GM21360 (cell line): ENCODE data around the gene SCAMP3.
A peak's percentile ranks its signal among the peaks of the same experiment; 100 is the strongest.
"Not testable (repeated sequence)": the region's sequence is repeated elsewhere in the genome, so short reads cannot be mapped to it uniquely, and the experiment has no call there.

Experiments
- ATAC-seq: cut with Tn5 transposase; IDR thresholded peaks from one replicate; pipeline ENCODE4 v1.9.1; 2021; ENCODE audit warnings: mild to moderate bottlenecking, moderate library complexity; ENCODE audit not compliant: unreplicated experiment

The SCAMP3 gene

DNA sequence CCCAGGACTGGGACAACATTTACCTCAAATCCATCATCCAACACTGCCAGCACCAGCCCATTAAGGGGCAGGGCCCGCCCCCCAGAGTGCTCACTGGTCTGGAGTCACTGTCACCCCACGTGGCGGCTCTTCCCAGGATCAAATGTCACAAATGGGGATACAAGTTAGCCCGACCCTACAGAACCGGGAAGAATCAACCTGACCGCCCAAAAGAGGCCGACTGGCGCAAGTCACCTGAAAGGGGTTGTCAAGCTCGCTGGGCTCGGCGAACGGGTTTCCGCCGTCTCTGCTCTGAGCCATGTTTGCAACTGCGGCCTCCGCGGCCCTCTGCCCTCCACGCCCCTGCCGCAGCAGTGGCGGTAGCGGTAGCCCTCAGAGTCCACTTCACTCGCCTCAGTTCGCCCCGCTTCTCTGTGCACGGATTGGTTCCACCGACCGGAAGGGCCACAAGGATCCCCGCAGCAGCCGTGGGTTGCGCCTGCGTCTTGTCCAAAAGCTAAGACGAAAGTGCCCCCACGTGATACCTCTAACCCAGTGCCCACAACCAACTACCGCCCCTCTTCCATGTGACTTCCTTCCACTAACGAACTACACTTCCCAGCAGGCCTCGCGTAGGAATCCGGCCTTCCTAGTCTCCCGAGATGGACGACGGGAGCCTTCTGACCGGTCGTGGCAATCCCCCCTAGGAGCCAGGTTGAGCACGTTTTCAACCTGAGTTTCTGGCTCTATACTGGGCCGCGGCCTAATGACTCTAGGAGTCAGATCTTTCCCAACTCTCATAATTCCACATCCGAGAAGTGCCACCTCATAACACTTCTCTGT, at the start of gene SCAMP3:
TSS of gene SCAMP3 (minus strand) at position 509 of the 822 bp plus-strand sequence. CDS start at position 300, 209 bp downstream.
- peak; percentile 86 for ATAC-seq

DNA sequence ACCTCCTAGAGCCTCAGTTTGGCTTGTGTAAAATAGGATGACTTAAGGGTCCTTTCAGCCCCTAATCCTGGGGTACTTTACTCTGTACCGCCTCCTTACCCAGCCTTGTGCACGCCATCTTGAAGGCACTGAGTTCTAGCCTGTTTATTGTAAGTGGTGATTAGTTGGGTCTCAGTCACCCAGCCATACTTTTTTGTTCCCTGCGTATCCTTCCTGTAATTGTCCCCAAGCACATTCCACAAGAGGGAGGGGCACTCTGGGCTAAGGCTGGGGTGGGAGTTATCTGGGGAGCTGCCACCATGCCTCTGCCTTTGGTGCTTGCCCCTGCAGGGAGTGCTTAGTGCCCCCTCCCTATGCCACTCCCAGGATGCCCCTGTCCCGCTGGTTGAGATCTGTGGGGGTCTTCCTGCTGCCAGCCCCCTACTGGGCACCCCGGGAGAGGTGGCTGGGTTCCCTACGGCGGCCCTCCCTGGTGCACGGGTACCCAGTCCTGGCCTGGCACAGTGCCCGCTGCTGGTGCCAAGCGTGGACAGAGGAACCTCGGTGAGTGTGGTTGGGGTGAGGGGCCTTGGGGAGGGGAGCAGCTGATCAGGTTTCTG, 47.4 kb upstream of the SCAMP3 start:
- ATAC-seq = no peak

DNA sequence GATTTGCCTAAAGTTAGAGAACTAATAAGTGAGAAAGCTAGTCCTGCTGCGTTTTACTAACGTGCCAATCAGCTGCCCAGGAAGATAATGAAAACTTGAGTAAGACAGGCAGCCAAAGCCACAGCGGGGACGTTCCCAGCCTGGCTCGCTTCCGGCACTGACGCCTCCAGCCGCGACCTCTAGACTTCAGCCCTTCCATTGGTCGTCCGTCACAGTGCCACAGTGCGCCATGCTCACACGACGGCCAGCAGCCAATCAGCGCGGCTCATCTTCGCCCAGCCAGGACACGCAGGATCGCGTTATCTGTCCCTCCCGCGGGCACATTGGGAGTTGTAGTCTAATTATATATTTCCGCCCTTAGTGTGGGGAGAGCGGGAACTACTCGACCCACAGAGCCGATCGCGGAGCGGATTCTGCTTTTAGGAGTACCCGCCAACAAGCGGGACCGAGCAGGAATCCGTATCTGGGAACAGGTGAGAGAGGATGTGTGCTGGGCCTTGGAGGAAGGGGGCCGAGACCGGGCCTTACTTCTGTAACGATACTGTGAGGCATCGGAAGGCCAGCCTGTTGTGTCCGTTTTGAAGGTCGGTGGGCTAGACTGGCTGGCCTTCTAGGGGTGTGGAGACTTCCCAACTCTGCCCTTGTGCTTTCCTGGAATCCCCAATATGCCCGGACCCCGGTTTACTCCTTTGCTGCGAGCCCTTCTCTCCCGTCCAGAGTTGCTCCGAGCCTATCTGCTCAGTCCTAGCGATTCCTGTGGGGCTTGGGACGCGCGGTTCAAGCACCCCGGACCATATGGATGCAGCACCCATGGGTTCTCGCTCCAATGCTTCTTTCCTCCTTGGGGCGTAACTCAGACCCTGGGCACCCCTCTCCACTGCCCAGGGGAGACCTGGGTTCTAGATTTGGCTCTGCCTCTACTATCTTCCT, 46.6 kb upstream of the SCAMP3 start, which contains the start of gene FDPS:
TSS of gene FDPS (plus strand) at position 374 of the 930 bp plus-strand sequence. CDS start 924 bp downstream, outside the sequence.
- ATAC-seq = peak; percentile 94

DNA sequence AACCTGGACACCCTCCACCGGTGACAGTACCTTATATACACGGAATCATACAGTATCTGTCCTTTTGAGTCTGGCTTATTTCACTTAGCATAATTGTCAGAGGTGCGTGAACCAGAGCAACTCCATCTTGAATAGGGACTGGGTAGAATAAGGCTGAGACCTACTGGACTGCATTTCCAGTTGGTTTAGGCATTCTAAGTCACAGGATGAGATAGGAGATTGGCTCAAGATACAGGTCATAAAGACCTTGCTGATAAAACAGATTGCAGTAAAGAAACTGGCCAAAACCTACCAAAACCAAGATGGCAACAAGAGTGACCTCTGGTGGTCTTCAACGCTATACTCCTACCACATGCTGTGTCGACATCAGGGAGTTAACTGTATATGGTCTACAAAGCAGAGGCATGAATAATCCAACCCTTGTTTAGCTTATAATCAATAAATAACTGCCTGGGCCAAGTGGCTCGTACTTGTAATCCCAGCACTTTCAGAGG, 45.1 kb upstream of the SCAMP3 start:
- ATAC-seq = no peak

DNA sequence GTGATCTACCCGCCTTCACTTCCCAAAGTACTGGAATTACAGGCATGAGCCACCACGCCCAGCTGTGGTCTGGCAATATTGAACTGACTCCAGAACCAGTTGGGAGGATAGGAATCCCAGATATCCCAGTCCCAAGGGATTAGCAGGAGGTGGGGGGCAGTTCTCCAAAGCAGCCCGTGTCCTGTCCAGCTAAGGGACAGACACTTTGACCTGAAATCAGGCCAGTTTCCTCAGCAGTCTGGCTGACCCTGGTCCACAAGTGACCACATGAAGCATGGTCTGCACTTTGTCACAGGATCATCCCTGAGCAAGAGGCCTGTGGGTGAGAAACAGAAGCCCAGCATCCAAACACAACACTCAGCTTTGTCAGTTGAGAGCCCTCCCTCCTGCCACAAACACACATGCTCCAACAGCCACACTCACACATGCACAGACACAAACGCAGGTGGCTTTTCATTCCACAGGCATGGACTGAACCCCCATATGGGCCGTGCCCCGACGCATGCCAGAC, 43.8 kb upstream of the SCAMP3 start:
- no peak for ATAC-seq

DNA sequence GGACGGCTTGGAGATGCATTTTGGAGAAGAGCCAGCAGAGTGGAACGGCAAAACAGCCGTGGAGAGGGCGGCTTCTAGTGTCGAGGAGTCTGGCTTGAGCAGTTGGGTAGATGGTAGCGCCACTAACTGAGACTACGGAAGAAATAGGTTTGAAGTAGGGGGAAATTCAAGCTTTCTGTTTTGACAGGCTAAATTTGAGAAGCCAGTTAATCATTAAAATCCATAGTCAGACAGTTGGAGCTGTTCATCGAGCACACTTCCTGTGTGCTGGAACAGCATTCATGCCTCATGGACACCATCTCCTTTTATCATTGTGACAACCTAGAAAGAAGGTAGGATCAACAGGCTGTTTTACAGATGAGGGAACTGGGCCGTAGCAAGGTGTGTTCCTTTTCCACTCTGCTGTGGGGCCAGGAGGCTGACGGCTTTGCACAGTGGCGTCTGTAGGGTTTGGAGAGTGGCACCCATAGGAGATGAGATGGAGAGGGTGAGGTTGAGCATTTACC, 42.5 kb upstream of the SCAMP3 start:
- ATAC-seq = no peak

DNA sequence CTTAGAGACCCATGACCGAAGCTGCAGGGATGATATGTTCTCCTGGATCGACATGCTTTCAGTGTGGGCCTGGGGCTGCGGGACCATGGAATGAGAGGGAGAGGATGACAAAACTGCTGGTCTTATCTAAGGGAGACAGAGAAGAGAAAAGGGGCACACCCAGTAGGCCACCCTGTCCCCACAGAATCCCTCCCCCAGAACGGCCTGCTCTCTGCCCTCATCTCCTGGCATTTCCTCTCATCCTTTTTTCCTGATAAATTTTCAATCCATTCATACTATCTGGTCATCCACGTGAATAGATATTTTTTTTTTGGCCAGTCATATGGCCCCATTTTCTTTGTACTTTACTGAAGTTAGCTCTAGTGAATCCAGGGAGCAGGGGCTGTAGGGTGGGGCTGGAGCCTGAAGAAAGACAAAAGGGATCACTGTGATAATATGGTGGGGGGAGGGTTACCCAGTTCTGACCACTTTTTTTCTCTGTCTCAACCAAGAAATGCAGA, 39.2 kb upstream of the SCAMP3 start, which contains the start of gene PKLR:
TSS of gene PKLR (minus strand) at position 97 of the 500 bp plus-strand sequence. CDS start at position 54, 43 bp downstream.
- ATAC-seq = no peak

DNA sequence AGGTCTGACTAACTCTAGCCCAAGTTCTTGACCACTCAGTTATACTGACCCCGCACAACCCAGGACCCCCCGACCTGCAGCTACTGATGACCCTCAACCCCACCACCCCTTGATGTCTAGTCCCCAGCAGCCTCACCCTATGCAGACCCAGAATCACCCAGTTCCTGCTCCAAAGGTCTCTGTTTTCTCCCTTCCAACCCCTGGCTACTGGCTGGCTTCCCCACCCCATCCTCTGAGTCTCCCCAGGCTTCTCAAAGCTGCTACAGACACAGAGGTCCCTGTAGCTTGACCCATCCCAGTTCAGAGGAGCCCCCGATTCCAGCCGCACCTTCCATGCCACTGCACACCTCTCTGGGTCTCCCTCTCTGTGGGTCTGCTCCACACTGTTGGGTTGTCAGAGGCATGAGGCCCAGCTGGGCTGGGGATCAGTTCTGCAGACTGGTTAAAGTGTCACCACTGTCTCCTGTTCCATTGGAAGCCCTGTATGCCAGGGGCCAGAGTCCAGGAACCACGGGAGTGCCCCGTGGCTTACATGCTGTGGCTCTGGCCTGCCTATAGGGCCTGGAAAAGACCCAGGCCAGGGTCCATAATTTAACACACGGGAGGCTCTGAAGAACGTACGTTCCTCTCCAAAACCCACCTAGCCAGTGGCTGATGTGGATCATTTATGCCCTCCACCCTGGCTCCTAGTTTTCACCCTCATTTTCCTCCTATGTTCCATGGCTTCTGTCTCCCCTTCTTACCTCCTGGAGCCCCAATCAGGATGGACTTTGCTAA, 38.6 kb upstream of the SCAMP3 start:
- no peak for ATAC-seq

DNA sequence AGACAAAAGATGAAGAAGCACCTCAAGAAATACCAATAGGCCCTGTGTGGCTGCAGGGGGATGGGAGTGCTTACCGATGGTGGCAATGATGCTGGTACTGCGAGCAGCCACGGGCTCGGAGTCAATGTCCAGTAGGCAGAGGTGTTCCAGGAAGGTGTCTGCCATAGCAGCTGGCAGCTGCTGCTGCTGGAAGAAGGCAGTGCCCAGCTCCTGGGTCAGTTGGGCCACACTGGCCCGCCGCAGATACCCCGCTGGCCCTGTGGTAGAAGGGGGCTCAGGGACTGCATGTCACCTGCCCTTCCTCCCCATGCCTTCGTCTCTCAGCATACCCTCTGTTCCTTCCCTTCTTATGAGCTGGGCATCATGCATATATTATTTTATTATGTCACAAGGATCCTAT, 37.9 kb upstream of the SCAMP3 start:
- no peak for ATAC-seq

DNA sequence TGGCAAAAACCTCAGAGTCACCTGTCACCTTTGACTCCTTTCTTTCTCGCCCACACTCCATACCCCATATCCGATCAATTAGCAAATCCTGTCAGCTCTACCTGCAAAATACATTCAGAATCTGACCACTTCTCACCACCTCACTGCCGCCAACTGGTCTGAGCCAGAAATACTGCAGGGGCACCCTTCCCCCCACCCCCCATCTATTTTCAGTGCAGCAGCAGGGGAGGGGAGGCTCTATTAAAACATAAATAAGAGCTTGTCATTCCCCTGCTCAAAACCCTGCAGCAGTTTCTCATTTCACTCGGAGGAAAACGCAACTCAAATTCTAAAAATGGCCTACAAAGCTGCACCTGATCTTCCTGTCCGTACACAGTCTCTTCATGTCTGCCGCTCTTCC, 35.2 kb upstream of the SCAMP3 start:
- no peak for ATAC-seq

DNA sequence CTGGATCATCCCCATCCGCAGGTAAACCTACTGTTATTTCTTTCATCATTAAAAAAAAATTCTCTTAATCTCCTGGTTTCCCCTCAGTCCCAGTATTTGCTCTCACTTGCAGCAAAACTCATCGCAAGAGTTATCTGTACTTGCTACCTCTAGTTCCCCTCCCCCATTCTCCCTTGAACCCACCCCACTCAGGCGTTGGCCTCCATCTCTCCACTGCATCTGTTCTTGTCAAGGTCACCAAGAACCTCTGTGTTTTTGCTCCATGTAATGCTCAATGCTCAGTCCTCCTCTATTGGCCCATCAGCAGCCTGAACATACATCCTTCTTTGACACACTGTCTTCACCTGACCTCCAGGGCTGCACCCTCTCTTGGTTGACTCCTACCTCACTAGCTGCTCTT, 34.5 kb upstream of the SCAMP3 start:
- no peak for ATAC-seq

DNA sequence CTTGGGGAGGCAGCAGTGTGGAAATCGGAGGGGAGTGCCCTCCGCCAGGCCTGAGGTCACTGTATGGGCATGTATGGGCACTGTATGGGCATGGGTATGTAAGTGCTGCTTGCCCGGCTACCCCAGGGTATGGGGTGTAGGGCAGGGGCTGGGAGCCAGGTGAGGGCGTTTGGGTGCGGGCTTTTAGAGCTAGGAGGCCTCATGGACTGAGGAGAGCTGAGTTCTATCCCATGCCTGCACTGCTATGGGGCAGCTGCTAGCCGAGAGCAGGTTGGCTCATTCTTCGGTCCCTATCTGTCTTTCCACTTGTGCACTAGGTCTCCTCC, 33.7 kb upstream of the SCAMP3 start:
- no peak for ATAC-seq

DNA sequence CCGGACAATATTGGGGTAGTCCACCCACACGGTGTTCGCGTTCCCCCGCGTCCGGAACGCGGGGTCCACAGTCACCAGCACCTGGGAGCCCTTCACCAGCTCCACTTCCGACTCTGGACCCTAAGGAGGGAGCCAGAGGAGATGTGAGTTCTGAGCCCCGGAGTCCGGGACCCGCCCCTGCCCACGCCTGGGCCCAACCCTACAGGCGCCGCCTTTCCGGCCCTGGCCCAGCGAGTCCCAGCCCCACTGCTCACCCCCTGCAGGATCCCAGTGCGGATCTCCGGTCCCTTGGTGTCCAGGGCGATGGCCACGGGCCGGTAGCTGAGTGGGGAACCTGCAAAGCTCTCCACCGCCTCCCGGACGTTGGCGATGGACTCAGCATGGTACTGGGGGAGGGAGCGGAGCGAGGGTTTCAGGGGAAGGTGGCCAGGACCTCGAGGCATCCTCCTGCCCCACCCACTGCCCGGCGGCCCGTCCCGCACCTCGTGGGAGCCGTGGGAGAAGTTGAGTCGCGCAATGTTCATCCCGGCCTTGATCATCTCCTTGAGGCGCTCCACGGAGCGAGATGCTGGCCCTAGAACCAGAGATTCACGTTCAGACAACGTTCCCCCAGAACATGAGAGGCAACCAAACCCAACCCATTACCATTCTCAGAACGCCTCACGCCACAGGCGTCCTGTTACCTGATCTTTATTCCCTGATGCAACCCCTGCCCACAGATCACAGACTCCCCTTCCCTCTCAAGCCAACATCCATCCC, 33.2 kb upstream of the SCAMP3 start:
- ATAC-seq = no peak

DNA sequence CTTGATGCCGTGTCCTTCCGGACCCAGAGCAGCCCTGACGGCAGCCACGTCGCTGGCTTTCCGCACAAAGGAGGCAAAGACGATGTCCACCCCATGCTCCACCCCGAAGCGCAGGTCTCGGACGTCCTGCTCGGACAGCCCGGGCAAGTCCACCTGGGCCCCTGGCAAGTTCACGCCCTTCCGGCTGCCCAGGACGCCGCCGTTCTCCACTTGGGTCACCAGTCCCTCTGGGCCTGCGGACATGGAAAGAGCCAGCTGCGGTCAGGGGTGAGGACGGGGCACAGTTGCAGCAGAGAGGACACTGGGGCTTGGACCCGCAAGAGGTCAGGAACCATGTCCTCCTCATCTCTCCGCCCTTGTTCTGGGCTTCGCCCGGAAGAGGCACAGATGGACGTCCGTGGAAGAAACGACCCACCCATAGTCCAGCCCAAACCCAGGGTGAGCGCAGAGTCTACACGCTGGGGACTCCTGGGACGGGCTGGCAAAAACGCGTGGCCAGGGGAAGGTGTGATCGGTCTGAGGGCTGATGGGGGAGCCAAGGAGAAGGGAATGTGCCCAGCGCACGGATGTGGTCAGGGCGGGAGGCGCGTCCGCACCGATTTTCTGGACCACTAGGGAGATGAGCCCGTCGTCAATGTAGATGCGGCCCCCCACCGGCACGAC, 32.5 kb upstream of the SCAMP3 start:
- ATAC-seq = no peak

DNA sequence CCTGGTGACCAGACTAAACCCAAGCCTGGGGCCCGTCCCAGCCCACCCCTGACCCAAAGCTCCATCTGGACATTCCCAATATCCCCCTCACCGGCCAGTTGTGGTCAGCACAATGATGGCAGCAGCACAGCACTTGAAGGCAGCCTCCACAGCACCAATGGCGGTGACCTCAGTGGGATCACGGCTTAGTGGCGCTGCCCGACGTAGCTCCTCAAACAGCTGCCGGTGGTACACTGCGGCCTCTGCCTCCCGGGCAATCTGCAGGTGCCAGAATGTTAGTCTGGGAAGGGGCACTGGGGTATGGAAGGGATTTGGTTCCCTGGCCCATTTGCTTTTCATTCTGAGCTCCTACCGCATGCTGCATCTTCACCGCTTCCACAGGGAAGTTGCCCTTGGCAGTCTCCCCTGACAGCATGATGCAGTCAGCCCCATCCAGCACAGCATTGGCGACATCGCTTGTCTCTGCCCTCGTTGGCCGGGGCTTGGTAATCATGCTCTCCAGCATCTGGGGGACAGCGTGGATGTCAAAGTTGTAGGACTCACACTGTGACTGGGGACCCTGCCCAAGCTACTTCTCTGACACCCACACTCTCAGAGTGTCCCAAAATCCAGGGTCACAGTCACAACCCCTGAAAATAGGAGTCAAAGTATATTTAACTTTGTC, 31.1 kb upstream of the SCAMP3 start:
- no peak for ATAC-seq

DNA sequence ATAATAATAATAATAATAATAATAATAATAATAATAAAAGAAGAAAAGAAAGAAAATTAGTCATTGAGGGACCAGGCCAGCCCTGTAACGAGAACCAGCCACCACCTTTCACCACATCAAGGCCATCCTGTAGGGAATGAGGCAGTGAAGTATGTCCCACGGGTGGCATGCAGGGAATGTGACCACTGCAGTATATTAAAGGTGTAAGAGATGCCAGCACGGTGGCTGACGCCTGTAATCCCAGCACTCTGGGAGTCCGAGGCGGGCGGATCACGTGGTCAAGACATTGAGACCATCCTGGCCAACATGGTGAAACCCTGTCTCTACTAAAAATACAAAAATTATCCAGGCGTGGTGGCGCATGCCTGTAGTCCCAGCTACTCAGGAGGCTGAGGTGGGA, 28.8 kb upstream of the SCAMP3 start:
- not testable (repeated sequence) for ATAC-seq

DNA sequence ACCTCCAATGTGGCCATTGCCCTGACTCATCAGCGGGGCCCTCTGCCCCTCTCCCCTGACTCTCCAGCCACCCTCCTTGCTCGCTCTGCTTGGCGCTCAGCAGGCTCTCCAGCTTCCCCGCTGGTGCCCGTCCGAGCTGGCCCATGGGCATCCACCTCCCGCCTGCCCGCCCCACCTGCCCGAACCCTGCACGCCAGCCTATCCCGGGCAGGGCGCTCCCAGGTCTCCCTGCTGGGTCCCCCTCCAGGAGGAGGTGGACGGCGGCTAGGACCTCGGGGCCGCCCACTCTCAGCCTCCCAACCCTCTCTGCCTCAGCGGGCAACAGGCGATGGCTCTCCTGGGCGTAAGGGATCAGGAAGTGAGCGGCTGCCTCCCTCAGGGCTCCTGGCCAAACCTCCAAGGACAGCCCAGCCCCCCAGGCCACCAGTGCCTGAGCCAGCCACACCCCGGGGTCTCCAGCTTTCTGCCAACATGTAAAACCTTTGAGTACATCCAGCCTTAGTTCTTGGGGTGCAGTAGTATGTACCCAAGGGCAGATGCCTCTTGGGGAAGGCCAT, 25.9 kb upstream of the SCAMP3 start:
- no peak for ATAC-seq

DNA sequence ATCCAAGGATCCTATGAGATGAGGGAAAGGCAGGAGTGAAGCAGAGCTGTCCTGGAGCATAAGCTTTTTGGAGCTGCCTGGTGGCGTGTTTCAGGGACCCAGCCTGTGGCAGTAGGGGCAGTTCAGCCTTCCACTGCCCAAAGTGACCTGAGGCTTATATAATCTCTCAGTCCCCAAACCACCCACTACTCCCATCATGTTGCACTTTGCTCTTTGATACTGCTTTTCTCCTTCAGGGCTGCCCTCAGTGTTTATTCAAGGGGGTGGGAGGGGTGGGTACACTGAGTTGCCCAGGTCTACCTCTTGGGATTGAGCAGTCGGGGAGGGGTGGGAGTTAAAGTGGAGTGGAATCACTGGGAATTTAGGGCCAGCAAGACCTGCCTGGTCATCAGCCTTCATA, 24.4 kb upstream of the SCAMP3 start:
- ATAC-seq = no peak
